Peyer's patch (tissue), 4 donors: ENCODE results near the gene SGMS1.

Experiments used
- CTCF ChIP-seq, 6 experiments: fragments of 450-650 bp in 4 of 6; fragments of 200-600 bp in 2 of 6; sonication (generic) in 1 of 6; IDR thresholded peaks; one replicate each; pipeline ENCODE4 v1.5.1; 2017 to 2019; ENCODE audit warnings: antibody characterized with exemption in 6 of 6, mild to moderate bottlenecking in 3 of 6, moderate library complexity in 1 of 6
- POLR2A ChIP-seq, 2 donors: fragments of 450-650 bp; IDR thresholded peaks; one replicate each; pipeline ENCODE4 v1.5.1; 2017; ENCODE audit warnings: antibody characterized with exemption in 2 of 2, mild to moderate bottlenecking in 2 of 2, moderate library complexity in 2 of 2

GRCh38 chr10:50613150-50613549 is 10.6 kb downstream of the SGMS1 start:
- TF ChIP-seq CTCF (IDR thresholded peaks at IDR 0.05) = no peak
- TF ChIP-seq POLR2A (IDR thresholded peaks at IDR 0.05) = no peak
